Stomach (tissue), 9 donors: Measurements from ENCODE around the gene CAMKK2. TPM values are rescaled to one million over a fixed set of nuclear protein-coding genes. Genes with fewer than 3 reads are reported as not detected.

Experiments
- DNase-seq, 2 donors: peaks; one replicate each; pipeline versions ENCODE4 v3.0.0 to v3.0.0-alpha.2; 2013 to 2019
- H3K27ac ChIP-seq, 5 donors: fragments of 200-600 bp in 4 of 5; sonication (generic) in 4 of 5; one replicate each; pipeline ENCODE4 v1.5.1; 2013 to 2019; ENCODE audit warnings: mild to moderate bottlenecking in 1 of 5, moderate library complexity in 1 of 5
- H3K27me3 ChIP-seq, 3 donors: fragments of 200-600 bp; sonication (generic); one replicate each; pipeline ENCODE4 v1.5.1; 2017 to 2019; ENCODE audit warnings: mixed run types in 1 of 3
- H3K36me3 ChIP-seq, 4 donors: fragments of 200-600 bp; sonication (generic); 1 replicate in 3 of 4; 2 replicates in 1 of 4; pipeline ENCODE4 v1.5.1; 2016 to 2019
- H3K4me1 ChIP-seq, 4 donors: fragments of 200-600 bp; sonication (generic); one replicate each; pipeline ENCODE4 v1.5.1; 2016 to 2019
- H3K4me3 ChIP-seq, 4 donors: fragments of 200-600 bp; sonication (generic) in 3 of 4; one replicate each; pipeline ENCODE4 v1.5.1; 2016 to 2019; ENCODE audit warnings: mild to moderate bottlenecking in 1 of 4
- H3K9me3 ChIP-seq, 4 donors: fragments of 200-600 bp; sonication (generic); one replicate each; pipeline ENCODE4 v1.5.1; 2016 to 2019
- EP300 ChIP-seq: sonication (generic); formaldehyde crosslinking; IDR thresholded peaks from one replicate; pipeline ENCODE4 v1.6.1; 2017; ENCODE audit warnings: antibody characterized with exemption
- POLR2A ChIP-seq, 4 donors: fragments of 450-650 bp; IDR thresholded peaks; one replicate each; pipeline ENCODE4 v1.6.1; 2016; ENCODE audit warnings: antibody characterized with exemption in 4 of 4, control low read depth in 2 of 4, mild to moderate bottlenecking in 1 of 4, moderate library complexity in 1 of 4
- POLR2AphosphoS5 ChIP-seq, 3 donors: sonication (generic); formaldehyde crosslinking; IDR thresholded peaks; one replicate each; pipeline ENCODE4 v1.6.1; 2016; ENCODE audit warnings: antibody characterized with exemption in 3 of 3
- WGBS, 5 donors: extraction: QIAGEN DNeasy Blood & Tissue Kit in 3 of 5; methylation state at CpG; one replicate each; pipeline versions ENCODE4 v1.1.5 to v1.1.7; 2013 to 2018; 5-methylcytosine and 5-hydroxymethylcytosine counted together
- intact Hi-C: fragments of 100-400 bp; cut with DNase I; formaldehyde crosslinking; loops from one replicate; pipeline ENCODE4 v1.15.1; 2023; ENCODE audit warnings: low total_unique reads
- polyA plus RNA-seq, 3 donors: library from polyadenylated mRNA; stranded (reverse); fragments of 200-250 nt; gene quantifications; one replicate each; pipeline ENCODE4 v1.2.3, GENCODE V29; 2013
- total RNA-seq, 5 donors: library from RNA; depleted of rRNA; stranded (reverse); fragments of >200 nt; gene quantifications; one replicate each; pipeline versions ENCODE4 v1.1.0 to v1.2.3, GENCODE V29; 2014 to 2016
- TF ChIP-seq, protein P1 (sequence below), 7 experiments: fragments of 450-650 bp in 4 of 7; fragments of 200-600 bp in 3 of 7; sonication (generic) in 3 of 7; IDR thresholded peaks; one replicate each; pipeline ENCODE4 v1.5.1; 2016 to 2019; ENCODE audit warnings: antibody characterized with exemption in 7 of 7, control low read depth in 2 of 7, mild to moderate bottlenecking in 1 of 7
- donor health status: healthy with polysubstance abuse.
- donor health status: Bipolar disorder and iron deficiency.
- donor health status: healthy.

The CAMKK2 gene
- total and polyA plus RNA-seq, 8 donors, result 14.9 to 46.4 (median 21.7) TPM

DNA sequence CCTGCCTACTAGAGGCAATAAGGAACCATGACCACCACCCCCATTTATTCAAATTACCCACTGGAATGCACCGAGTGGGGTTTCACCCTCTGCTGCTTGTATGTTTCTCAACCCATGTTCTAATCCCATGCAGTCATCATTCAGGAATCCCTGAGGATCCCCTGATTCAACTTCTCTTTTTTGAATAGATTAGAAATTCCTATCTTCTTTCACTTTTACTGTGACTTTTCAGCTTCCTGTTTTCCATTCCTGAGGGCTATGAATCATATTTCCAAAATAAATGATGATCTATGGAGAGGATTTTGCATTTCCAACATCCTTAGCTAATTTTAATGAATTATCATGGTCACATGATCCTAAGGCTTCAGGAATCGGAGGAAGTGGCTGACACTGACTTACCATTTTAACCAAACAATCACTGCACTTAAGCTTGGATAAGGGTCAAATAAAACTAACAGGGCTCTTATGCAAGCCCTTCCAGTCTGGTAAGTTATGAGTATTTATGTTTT lies 105.9 kb downstream of the CAMKK2 start:
- peak in 1 of 2 donors; percentile 43 for DNase-seq
- Histone ChIP-seq H3K27me3 (no peaks in the 10 kb centered on the region), H3K4me3 (no peak overlapping the region), H3K36me3 (no peaks in the 10 kb centered on the region), H3K27ac (peak overlapping the region in 2 of 5 donors; percentile 37), H3K9me3 (no peaks in the 10 kb centered on the region), H3K4me1 (no peaks in the 10 kb centered on the region)
- intact Hi-C loops, result no loop called here
- 39 to 66% (median 51%) methylated on average over 2 of the region's 2 CpGs for WGBS, 5 donors
- TF ChIP-seq POLR2A (IDR thresholded peaks at IDR 0.05) (no peak), POLR2AphosphoS5 (IDR thresholded peaks at IDR 0.05) (no peak), EP300 (no peak)
- TF ChIP-seq, protein P1, sequence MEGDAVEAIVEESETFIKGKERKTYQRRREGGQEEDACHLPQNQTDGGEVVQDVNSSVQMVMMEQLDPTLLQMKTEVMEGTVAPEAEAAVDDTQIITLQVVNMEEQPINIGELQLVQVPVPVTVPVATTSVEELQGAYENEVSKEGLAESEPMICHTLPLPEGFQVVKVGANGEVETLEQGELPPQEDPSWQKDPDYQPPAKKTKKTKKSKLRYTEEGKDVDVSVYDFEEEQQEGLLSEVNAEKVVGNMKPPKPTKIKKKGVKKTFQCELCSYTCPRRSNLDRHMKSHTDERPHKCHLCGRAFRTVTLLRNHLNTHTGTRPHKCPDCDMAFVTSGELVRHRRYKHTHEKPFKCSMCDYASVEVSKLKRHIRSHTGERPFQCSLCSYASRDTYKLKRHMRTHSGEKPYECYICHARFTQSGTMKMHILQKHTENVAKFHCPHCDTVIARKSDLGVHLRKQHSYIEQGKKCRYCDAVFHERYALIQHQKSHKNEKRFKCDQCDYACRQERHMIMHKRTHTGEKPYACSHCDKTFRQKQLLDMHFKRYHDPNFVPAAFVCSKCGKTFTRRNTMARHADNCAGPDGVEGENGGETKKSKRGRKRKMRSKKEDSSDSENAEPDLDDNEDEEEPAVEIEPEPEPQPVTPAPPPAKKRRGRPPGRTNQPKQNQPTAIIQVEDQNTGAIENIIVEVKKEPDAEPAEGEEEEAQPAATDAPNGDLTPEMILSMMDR (IDR thresholded peaks at IDR 0.05), result no peak

- Histone ChIP-seq H3K27ac (no peak overlapping the region), H3K36me3 (peaks cover 0 to 4% (median 3%) of the 10 kb centered on the region in 4 donors), H3K4me1 (no peaks in the 10 kb centered on the region), H3K4me3 (no peak overlapping the region), H3K9me3 (no peaks in the 10 kb centered on the region), H3K27me3 (no peaks in the 10 kb centered on the region)
- intact Hi-C loops, result no loop called here
- TF ChIP-seq POLR2AphosphoS5 (IDR thresholded peaks at IDR 0.05) (no peak), POLR2A (IDR thresholded peaks at IDR 0.05) (no peak), EP300 (no peak)
- TF ChIP-seq, protein P1 (IDR thresholded peaks at IDR 0.05), result no peak
- DNase-seq, result no peak
- WGBS, 5 donors, result 73 to 80% (median 73%) methylated on average over 9 of the region's 9 CpGs
Observed at GRCh38 chr12:121189619-121190155, 106.8 kb downstream of the CAMKK2 start.

- Histone ChIP-seq H3K27me3 (no peaks in the 10 kb centered on the region), H3K27ac (no peak overlapping the region), H3K9me3 (no peaks in the 10 kb centered on the region), H3K4me1 (no peaks in the 10 kb centered on the region), H3K36me3 (peaks cover 0 to 10% (median 7%) of the 10 kb centered on the region in 4 donors), H3K4me3 (no peak overlapping the region)
- no peak for DNase-seq
- 91 to 96% (median 92%) methylated on average over 9 of the region's 9 CpGs for WGBS, 5 donors
- intact Hi-C loops, result no loop called here
- TF ChIP-seq POLR2AphosphoS5 (IDR thresholded peaks at IDR 0.05) (no peak), EP300 (no peak), POLR2A (IDR thresholded peaks at IDR 0.05) (no peak)
- TF ChIP-seq, protein P1 (IDR thresholded peaks at IDR 0.05), result no peak
Observed at GRCh38 chr12:121189131-121189530, 107.4 kb downstream of the CAMKK2 start.

DNA sequence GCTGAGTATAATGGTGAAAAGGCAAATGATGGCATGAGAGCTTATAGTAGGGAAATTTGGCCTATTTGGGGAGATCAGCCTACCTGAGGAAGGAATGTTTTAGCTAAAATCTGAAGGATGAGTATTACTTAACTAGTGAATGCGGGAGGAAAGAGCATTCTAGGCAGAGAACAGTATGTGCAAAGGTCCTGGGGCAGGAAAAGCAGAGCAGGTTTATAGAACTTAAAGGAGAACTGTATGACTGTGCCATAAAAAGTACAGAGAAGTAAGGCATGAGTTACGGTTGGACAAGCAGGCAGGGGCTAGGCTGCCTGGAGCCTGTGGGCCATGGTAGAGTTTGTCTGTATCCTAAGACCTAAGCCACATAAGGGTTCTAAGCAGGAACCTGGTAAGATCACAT lies 108.3 kb downstream of the CAMKK2 start:
- Histone ChIP-seq H3K9me3 (no peaks in the 10 kb centered on the region), H3K4me1 (no peaks in the 10 kb centered on the region), H3K4me3 (no peak overlapping the region), H3K36me3 (peaks cover 0 to 10% (median 7%) of the 10 kb centered on the region in 4 donors), H3K27me3 (no peaks in the 10 kb centered on the region), H3K27ac (no peak overlapping the region)
- TF ChIP-seq EP300 (no peak), POLR2A (IDR thresholded peaks at IDR 0.05) (no peak), POLR2AphosphoS5 (IDR thresholded peaks at IDR 0.05) (no peak)
- TF ChIP-seq, protein P1 (IDR thresholded peaks at IDR 0.05), result no peak
- DNase-seq, result no peak
- 86 to 100% (median 97%) methylated on average over 2 of the region's 2 CpGs for WGBS, 5 donors
- intact Hi-C loops, result no loop called here

Other genes starting within 250 kb of the CAMKK2 start
- 1 to 10 TPM in 3 of 5 donors, not detected in 2; 1.3 to 2.2 (median 1.8) TPM for gene P2RX7, start 163.8 kb downstream of the CAMKK2 start, total RNA-seq
- gene P2RX7, start 163.8 kb downstream of the CAMKK2 start, polyA plus RNA-seq, result under 1 TPM; 0.31 to 0.60 (median 0.46) TPM
- gene P2RX4, start 86.6 kb downstream of the CAMKK2 start, total RNA-seq, result 10 to 100 TPM; 13.8 to 65.2 (median 28.8) TPM
- 10 to 100 TPM; 14.1 to 29.5 (median 24.0) TPM for gene P2RX4, start 86.6 kb downstream of the CAMKK2 start, polyA plus RNA-seq
- 100 to 1,000 TPM in 4 of 5 donors, 10 to 100 TPM in 1; 95.7 to 228 (median 157) TPM for gene ANAPC5, start 55.7 kb upstream of the CAMKK2 start, total RNA-seq
- gene ANAPC5, start 55.7 kb upstream of the CAMKK2 start, polyA plus RNA-seq, result 100 to 1,000 TPM in 2 of 3 donors, 10 to 100 TPM in 1; 81.2 to 108 (median 106) TPM
- 100 to 1,000 TPM in 1 of 5 donors, 10 to 100 TPM in 3, 1 to 10 TPM in 1; 9.8 to 258 (median 50.2) TPM for gene RNF34, start 103.4 kb upstream of the CAMKK2 start, total RNA-seq
- 10 to 100 TPM; 16.5 to 20.8 (median 20.2) TPM for gene RNF34, start 103.4 kb upstream of the CAMKK2 start, polyA plus RNA-seq